Measurements from ENCODE around the gene NHERF2.

DNA sequence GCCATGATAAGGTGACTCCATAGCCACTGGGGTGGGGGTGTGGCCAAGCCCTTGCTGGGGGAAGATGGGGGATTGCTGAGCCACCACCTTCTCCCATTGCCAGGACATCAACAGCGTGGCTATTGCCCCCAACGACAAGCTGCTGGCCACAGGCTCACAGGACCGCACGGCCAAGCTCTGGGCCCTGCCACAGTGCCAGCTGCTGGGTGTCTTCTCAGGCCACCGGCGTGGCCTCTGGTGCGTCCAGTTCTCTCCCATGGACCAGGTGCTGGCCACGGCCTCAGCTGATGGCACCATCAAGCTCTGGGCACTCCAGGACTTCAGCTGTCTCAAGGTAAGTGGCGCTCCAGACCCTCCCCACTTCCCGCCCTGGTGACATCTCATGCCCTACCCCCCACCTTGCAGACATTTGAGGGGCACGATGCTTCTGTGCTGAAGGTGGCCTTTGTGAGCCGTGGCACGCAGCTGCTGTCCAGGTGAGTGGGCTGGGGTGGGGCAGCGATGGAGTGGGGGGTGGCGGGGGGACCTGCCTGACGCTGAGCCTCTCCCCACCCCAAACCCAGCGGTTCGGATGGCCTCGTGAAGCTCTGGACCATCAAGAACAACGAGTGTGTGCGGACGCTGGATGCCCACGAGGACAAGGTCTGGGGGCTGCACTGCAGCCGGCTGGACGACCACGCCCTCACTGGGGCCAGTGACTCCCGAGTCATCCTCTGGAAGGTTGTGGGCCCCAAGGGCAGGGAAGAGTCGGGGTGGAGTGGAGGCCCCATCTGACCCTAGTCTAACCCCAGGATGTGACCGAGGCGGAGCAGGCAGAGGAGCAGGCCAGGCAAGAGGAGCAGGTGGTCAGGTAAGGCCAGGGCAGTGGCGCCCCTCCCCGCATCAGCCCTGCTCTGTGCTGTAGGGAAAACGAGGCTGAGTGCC lies 49.5 kb upstream of the NHERF2 start:
- TF ChIP-seq POLR2A (IDR thresholded peaks at IDR 0.05; ENCODE audit: low read length) (no peak), GATA1 (IDR thresholded peaks at IDR 0.05; ENCODE audit: low read depth, low read length) (no peak)
